Stimulated activated CD4-positive, alpha-beta T cell treated with anti-CD3 and anti-CD28 coated beads, Interleukin-15, amount 100 ng/mL, for 1 hour (primary cell): ENCODE data around the gene MEF2C.

Experiments
- DNase-seq, 2 donors: peaks; one replicate each; pipeline ENCODE4 v3.0.0-alpha.2; 2020; ENCODE audit warnings: low read depth in 1 of 2, low spot score in 1 of 2

Gene MEF2C

DNA sequence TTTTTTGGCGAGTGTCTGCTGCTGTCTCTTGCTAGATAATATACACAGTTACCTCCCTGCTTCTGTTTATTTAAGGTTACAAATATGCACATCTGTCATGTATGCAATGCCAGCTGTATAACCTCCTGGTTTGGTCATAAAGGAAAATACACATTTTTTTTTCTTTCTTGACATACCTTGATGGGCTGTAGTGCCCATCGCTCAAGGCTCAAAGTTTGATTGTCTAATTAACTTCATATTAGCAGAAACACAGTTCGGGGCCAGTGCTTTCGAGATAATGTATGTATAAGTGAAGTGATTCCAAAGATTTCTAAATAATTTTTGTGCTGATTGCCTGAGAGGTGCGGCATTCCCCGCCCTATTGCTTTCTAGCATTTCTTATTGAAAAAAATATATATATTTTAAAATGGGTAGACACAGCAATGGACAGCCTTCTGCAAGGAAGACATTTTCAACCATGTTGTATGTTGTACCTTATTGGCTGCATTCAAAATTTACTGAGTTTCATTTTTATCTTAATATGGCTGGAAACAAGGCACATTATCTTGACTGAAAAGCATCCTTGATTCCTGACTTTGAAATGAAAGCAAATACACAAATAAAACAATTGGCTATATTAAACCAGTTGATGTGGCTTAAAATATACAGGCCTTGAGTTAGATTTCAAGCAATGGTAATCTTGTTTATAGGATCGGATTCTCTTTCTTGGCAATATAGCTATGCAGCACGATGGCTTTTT is 206.2 kb downstream of the MEF2C start:
- no peak for DNase-seq

DNA sequence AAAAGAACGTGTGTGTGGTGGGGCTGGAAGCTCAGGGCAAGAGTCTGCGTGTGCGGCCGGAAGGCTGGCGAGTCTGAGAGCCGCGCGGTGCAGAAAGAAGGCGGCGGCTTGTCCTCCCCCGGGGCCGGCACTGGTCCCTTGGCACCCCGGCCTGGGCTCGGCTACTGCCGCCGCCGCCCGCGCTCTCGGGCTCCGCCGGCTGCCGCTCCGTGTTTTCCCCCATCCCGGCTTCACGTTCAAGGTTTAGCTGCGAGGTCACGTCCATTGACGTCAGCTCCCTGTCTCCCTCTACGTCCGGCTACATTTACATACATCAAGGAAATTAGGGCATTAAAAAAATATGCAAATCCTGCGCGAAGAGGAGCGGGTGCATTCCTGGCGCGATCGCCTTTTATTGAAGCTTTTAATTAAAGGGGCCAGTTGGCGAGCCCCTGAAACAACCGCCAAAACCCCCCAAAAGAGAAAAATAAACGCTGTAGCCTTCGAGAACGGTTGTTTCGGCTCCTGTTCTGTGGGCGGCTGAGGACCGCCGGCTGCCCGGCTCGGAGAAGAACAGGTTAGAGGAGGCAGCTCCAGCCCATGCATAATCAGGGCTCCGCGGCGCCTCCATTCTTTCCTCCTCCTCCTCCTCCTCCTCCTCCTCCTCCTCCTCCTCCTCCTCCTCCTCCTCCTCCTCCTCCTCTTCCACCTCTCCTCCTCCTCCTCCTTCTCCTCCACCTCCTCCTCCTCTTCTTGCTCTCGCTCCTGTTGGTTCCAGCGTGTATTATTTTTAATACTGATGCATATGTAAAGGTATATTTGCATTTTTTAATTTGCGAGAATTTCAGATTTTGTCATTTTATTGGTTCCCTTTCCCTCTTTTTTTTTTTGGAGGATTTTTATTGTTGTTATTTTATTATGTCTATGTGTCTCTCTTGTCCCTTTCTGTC is 207.0 kb downstream of the MEF2C start:
- no peak for DNase-seq

DNA sequence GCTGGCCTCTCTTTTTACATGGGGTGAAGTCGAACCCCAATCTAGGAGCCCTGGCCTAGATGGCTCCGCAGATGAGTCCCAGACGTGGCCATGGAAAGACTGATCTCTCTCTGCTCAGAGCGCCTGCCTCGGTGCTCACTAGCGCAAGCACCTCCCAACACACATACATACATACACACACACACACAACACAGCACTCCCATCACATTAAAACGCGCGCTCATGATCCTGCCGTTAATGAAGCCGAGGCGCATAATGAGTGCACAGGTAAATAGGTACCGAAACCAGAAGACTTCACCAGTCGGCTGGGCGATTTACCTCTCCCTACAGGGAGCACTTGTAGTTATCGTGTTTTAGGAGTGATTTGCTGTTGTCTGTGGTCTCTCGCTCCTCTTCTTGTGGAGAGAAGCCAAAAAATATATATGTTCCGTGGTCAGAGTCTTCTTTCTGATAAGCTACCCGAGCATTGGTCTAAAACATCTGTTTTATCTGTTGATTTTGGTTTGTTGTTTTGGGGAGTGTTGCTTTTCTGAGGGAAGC is 207.7 kb downstream of the MEF2C start:
- no peak for DNase-seq

DNA sequence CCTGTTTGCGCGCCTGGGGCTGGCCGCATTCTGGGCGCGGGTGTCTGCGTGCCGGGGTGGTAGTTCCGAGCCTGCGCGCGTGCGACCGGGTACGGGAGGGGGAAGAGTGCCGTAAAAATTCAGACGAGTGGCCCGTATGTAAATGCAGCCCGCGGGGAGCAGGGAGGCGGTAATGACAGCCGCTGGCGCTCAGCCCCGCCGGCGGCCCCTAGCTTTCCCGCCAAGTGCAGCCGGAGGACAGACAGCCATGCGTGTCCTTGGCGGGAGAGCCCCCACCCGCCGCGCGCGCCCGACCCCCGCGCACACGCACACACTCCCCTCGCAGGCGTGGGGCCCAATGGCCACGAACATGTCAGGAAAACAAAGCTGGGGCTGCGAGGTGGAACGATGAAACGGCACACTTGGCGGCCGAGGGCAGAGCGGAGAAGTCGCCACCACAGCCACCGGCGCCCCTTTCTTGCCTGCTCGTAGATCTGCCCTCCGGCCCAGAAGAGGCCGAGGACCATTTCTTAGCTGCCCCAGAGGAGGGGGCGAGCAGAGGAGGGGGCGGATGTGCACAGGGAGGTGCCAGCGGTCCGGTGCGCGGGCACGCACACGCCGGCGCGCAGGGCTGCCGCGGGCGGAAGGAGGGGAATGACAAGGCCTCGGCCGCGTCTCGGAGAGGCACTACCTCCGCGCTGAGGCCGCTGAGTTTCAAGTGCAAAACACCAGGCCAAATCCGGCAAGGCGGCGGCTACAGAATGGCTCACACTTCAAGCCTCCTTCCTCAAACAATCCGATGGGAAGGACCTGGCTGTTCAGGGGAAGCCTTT is 208.4 kb downstream of the MEF2C start:
- DNase-seq: no peak

DNA sequence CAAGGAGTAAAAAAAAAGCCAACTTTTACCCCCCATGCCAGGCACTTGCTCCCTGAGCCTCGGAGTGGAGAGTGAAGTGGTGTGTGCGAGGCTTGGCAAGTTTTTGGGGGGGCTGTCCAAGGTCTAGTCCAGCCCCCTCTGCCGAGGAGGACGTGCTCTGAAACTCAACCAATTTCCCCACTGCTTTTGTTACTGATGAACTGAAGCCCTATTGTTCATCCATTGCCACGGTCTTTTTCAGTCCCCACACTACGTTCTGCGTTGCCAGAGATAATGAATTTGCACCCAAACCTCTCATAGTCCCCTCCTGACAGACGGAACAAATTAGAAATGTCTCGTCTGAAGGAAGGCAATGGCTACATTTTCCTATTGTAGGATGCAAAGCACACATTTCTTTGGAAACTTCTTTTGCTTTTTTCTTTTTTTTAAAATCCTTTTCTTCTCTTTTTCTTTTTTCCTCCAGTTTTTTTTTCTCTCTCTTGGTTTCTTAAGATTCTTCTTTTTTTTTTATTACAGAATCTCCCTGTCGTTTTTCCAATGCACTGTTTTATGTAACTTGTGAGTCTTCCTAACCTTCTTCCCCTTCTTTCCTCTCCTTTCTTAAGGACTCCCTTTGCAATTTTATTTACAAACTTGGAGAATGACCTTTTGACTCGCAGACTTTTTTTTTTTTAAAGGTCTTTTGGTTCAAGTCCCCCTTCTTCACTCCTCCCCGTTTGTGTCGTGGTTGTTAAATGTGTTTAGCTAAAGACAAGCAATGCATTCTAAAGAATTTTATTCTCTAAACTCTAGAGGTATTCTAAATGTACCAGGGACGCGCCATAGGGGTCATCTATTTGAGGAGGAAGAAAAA is 209.5 kb downstream of the MEF2C start:
- DNase-seq: no peak

DNA sequence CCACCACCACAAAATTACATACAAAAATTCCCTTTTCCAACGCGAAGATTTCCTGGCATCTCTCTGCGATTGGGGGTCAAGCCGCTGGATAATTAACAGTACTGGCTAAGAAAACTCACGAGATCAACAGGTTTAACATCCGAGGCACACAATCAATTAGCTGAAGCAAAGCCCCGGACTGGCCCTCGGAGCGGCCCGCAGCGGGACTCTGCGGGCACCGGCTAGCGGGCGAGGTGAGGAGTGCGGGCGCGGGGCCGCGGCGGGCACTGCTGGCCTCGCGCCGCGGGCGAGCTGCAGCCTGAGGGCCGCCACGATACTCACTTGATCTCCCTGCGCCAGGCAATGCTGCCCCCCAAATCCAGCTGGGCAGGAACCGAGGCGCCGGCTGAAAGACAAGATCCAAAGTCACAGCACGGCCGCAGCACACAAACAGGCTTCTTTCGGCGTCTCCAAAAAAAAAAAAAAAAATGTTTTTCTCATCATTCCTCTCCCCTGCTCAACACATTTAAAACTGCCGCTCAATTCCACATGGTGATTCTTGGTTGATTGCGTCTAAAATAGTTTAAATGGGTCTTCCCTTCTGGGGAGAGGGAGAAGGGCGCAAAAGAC is 210.2 kb downstream of the MEF2C start:
- no peak for DNase-seq

DNA sequence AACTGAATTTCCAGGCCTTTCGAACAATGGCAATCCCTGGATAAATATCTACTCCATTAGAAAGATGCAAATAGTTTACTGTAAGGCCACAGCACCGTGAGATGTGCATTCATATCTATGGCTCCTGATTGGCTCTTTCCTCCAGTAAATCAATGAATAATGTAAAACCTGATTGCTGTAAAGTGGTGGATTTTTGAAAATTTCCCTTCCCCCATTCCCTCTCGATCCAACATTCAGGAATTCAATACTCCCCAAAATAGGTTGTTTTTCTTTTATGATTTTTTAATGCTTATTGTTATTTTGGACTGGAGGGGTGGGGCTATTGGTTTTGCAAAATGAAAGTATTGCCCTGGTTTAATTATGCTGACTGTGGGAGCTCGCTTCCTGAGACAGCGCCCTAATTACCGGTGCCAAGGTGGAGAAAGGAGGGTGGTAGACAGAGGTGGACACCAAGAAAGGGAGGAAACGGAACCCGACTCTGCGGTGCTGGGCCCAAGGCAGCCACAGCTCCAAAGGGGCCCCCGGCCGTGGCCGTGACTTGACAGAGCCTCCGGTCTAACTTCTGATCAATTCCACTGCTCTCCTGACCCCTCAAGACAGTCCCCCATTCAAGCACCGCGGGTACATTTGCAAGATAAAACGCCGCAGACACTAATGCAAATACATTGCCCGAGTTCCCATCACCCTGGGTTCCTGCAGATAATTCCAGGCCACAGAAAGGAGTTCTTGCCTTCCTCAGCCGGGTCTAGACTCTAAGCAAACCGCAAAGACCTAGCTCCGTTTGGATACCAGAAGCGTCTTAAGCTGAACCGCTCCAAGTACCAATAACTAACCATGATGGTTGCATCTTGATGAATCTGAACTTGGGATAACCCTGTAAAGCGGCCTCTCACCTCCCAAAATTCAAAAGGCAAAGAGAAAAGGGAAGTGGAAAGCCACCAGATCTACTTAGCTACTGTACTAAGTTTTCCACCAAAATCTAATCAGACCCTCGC is 211.2 kb downstream of the MEF2C start:
- no peak for DNase-seq

DNA sequence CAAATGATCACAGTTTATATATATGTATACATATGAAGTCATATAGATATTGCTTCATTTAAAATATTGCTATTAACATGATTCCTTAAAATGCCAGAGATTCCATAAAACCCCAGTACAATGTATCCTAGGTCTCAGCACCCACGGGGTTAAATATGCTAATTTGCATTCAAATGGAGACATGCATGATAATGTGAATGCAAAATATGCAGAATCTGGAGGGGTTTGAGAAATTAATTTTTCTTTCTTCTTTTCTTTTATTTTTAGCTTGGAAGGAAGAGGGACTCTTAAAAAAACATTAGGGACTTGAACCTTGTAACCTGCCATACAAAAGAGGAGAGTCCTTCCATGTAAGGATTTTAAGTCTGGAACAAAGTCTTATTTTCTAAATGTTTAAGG is 211.9 kb downstream of the MEF2C start:
- no peak for DNase-seq

DNA sequence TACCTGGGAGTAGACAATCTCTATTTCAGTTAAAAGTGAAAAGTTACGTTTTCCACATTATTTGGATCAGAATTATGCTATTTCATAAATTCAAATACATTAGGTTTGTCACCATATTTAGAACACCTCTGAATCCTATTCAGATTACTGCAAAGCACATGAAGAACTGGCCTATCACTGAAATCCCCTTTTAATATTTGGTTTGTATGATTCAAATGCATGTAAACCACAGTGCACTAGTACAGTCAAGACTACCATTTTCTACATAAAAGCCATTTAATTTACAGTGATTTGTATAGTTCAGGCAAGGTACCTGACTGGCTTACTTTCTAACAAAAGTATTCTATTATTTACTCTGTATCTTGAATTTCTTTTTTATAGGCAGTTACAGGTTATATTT is 212.5 kb downstream of the MEF2C start:
- no peak for DNase-seq

DNA sequence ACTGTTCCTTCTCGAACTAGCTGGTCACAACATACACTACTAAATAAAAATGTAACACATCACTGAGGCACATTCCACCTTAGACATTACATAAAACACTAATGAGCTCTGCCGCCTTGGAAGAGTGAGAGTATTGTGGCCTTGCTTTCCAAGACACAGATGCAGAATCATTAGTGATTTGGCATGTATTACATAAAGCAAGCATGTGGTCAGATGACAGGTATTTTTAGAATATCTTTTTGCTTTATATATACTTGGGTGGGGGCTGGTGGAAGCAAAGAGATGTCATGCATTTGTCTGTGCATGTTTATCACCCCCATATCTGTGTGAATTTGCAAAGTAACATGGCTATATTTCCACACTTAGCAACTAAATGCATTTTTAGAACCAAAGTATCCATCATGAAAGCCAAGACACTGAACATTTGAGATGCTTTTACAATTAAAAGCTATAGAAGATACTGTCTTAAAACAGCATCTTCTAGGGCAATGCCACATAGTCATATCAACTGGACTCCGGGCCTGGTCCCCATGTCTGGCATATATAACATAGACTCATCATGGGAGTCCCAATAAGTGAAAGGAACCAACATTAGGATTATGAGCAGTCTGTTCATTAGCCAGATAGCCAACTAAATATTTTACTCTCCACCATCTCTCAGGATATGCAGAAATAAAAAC is 213.5 kb downstream of the MEF2C start:
- DNase-seq: no peak

DNA sequence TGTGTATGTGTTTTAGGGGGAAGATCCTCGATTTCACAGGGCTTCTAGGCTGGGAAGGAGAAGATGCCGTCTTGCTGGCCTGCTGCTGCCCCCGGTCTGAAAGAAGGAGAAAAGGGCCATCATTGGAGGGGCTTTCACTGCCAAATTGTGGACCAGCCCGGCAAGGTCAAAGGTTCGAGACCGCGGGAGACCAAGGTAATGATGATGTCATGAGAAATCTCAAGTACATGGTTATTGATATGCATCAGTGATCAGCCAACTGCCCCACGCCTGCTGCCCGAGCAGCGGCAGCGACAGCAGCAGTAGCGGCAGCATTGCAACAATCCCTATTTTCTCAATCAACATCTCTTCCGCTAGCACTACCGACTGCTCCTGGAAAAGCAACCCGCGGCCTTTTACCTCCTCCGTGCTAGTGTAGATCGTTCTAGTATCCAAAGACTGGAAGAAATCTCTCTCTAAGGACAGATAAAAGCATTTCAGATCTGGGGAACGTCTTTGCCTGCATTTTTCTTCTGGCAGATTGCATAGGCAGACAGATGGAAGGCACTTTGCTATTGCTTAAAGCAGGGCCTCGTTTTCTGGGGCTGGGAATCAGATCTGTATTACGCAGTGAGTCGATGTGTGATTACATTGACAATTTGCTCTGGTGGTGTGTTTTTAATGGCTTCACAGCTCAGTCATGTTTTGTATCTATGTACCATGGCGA is 215.3 kb downstream of the MEF2C start:
- no peak for DNase-seq
